GM12865 (cell line): ENCODE results near the gene HOXC10.

Source experiments
- DNase-seq: peaks from one replicate; pipeline ENCODE4 v3.0.0; 2010; ENCODE audit warnings: low read depth
- H3K4me3 ChIP-seq: 2 replicates; pipeline ENCODE4 v1.5.1; 2011; ENCODE audit warnings: mild to moderate bottlenecking, low read depth, low read length, control low read depth
- CTCF ChIP-seq: IDR thresholded peaks from 2 replicates; pipeline ENCODE4 v1.5.1; 2011; ENCODE audit warnings: low read length, control low read depth, low read depth, inconsistent platforms; ENCODE audit not compliant: insufficient read depth; ENCODE audit errors: missing control alignments

Gene HOXC10

GRCh38 chr12:54010053-54010971, 25.4 kb downstream of the HOXC10 start:
- no peak for TF ChIP-seq CTCF
- H3K4me3 ChIP-seq = no peak overlapping the region
- no peak for DNase-seq

GRCh38 chr12:54010972-54011664, 26.2 kb downstream of the HOXC10 start:
- TF ChIP-seq CTCF = no peak
- no peak for DNase-seq
- no peak overlapping the region for H3K4me3 ChIP-seq

- no peak for TF ChIP-seq CTCF
- DNase-seq = no peak
- no peak overlapping the region for H3K4me3 ChIP-seq
Measured at GRCh38 chr12:54011665-54012532, 27.0 kb downstream of the HOXC10 start.

GRCh38 chr12:54012631-54013409, 27.9 kb downstream of the HOXC10 start:
- no peak overlapping the region for H3K4me3 ChIP-seq
- peak; percentile 14 for TF ChIP-seq CTCF
- no peak for DNase-seq

- no peak overlapping the region for H3K4me3 ChIP-seq
Measured at GRCh38 chr12:54014377-54015017, 29.6 kb downstream of the HOXC10 start.

More at GRCh38 chr12:54014377-54015017, 29.6 kb downstream of the HOXC10 start:
- DNase-seq = no peak
- no peak for TF ChIP-seq CTCF
